Peyer's patch (tissue), 4 donors: Measurements from ENCODE around the gene TMEFF2. TPM values are rescaled to one million over a fixed set of nuclear protein-coding genes. Genes with fewer than 3 reads are reported as not detected.
"Not testable (repeated sequence)": the region's sequence is repeated elsewhere in the genome, so short reads cannot be mapped to it uniquely, and the experiment has no call there.

Source experiments
- DNase-seq, 3 donors: peaks; one replicate each; pipeline ENCODE4 v3.0.0-alpha.2; 2017 to 2019
- H3K27ac ChIP-seq, 4 donors: fragments of 200-600 bp; sonication (generic); one replicate each; pipeline ENCODE4 v1.5.1; 2016 to 2019
- H3K27me3 ChIP-seq, 2 donors: fragments of 200-600 bp; sonication (generic); one replicate each; pipeline ENCODE4 v1.5.1; 2019
- H3K36me3 ChIP-seq, 3 donors: fragments of 200-600 bp; sonication (generic); one replicate each; pipeline ENCODE4 v1.5.1; 2016 to 2019
- H3K4me1 ChIP-seq, 4 donors: fragments of 200-600 bp; sonication (generic); one replicate each; pipeline ENCODE4 v1.5.1; 2016 to 2019
- H3K4me3 ChIP-seq, 4 donors: fragments of 200-600 bp; sonication (generic); 1 replicate in 3 of 4; 2 replicates in 1 of 4; pipeline ENCODE4 v1.5.1; 2016 to 2019; ENCODE audit warnings: mild to moderate bottlenecking in 1 of 4
- H3K9me3 ChIP-seq, 4 donors: fragments of 200-600 bp; sonication (generic); one replicate each; pipeline ENCODE4 v1.5.1; 2016 to 2019; ENCODE audit warnings: mild to moderate bottlenecking in 1 of 4
- POLR2A ChIP-seq, 2 donors: fragments of 450-650 bp; IDR thresholded peaks; one replicate each; pipeline ENCODE4 v1.5.1; 2017; ENCODE audit warnings: antibody characterized with exemption in 2 of 2, mild to moderate bottlenecking in 2 of 2, moderate library complexity in 2 of 2
- total RNA-seq, 4 donors: library from RNA; depleted of rRNA; stranded (reverse); fragments of >200 nt; gene quantifications; one replicate each; pipeline ENCODE4 v1.1.0, GENCODE V29; 2016
- TF ChIP-seq, protein P1 (sequence below), 6 experiments: fragments of 450-650 bp in 4 of 6; fragments of 200-600 bp in 2 of 6; sonication (generic) in 1 of 6; IDR thresholded peaks; one replicate each; pipeline ENCODE4 v1.5.1; 2017 to 2019; ENCODE audit warnings: antibody characterized with exemption in 6 of 6, mild to moderate bottlenecking in 3 of 6, moderate library complexity in 1 of 6

TMEFF2 gene
- total RNA-seq, 4 donors from 2014 or later = 0.35 to 1.6 (median 0.68) TPM

DNA sequence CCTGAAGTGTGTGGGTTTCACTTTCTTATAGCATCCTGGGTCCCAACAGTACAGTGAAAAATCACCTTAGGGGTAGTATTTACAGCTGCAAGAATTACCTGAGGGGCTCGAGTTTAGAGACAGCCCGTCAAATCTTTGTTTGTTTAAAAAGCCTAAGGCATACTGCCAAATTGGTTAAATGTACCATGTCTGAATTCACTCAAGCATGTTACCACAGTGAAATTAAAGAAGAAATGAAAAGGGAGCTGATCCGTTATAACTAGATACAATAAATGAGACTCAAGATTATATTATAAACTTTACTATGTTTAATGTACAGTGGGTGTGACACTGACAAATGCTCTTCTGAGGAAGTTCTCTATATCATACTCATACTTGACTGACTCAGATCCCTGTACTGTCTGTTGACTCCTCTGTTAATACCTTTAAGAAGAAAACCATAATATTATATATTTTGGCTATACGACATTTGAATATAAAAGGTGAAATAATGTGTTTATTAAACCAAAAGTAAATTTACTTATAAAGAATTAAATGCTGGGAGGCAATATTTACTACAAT is 107.3 kb downstream of the TMEFF2 start:
- TF ChIP-seq, protein P1, sequence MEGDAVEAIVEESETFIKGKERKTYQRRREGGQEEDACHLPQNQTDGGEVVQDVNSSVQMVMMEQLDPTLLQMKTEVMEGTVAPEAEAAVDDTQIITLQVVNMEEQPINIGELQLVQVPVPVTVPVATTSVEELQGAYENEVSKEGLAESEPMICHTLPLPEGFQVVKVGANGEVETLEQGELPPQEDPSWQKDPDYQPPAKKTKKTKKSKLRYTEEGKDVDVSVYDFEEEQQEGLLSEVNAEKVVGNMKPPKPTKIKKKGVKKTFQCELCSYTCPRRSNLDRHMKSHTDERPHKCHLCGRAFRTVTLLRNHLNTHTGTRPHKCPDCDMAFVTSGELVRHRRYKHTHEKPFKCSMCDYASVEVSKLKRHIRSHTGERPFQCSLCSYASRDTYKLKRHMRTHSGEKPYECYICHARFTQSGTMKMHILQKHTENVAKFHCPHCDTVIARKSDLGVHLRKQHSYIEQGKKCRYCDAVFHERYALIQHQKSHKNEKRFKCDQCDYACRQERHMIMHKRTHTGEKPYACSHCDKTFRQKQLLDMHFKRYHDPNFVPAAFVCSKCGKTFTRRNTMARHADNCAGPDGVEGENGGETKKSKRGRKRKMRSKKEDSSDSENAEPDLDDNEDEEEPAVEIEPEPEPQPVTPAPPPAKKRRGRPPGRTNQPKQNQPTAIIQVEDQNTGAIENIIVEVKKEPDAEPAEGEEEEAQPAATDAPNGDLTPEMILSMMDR (IDR thresholded peaks at IDR 0.05) = no peak
- TF ChIP-seq POLR2A (IDR thresholded peaks at IDR 0.05) = no peak
- no peak overlapping the region for H3K4me3 ChIP-seq
- H3K27ac ChIP-seq = no peak overlapping the region
- DNase-seq = no peak
- no peaks in the 10 kb centered on the region for H3K36me3 ChIP-seq
- no peaks in the 10 kb centered on the region for H3K9me3 ChIP-seq
- H3K27me3 ChIP-seq = no peaks in the 10 kb centered on the region
- H3K4me1 ChIP-seq = no peaks in the 10 kb centered on the region

DNA sequence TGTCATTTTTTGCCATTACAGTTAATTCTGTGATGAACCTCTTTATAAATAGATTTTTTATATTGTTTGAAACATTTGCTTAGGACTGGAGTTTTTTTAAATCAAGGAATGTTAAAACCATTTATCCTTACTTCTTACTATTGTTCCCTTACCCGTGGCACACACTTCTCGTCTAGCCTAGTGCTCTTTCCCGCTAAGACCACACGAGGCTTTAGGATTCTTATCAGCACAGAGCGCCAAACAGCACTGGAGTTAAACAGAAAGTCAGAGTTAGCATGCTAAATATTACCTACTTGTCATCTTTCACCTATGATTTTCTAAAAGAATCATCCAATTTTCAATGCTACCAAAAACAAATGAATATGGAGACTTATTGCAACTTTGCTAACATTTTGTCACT is 112.6 kb downstream of the TMEFF2 start:
- no peaks in the 10 kb centered on the region for H3K9me3 ChIP-seq
- TF ChIP-seq, protein P1 (IDR thresholded peaks at IDR 0.05) = no peak
- TF ChIP-seq POLR2A (IDR thresholded peaks at IDR 0.05) = no peak
- H3K27ac ChIP-seq = no peak overlapping the region
- no peaks in the 10 kb centered on the region for H3K27me3 ChIP-seq
- no peak for DNase-seq
- no peaks in the 10 kb centered on the region for H3K36me3 ChIP-seq
- no peaks in the 10 kb centered on the region for H3K4me1 ChIP-seq
- H3K4me3 ChIP-seq = no peak overlapping the region

DNA sequence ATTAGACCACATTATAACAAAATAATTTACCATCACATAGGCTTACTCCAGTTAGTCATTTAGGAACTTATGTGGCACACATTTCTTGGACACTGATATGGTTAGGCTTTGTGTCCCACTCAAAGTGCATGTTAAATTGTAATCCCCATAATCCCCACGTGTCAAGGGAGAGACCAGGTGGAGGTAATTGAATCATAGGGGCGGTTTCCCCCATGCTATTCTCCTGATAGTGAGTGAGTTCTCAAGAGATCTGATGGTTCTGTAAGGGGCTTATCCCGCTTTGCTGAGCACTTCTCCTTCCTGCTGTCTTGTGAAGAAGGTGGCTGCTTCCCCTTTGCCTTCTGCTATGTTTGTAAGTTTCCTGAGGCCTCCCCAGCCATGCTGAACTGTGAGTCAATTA is 114.6 kb downstream of the TMEFF2 start:
- H3K9me3 ChIP-seq, H3K36me3 ChIP-seq, DNase-seq, H3K4me1 ChIP-seq, H3K4me3 ChIP-seq, H3K27me3 ChIP-seq, H3K27ac ChIP-seq: not testable (repeated sequence)

DNA sequence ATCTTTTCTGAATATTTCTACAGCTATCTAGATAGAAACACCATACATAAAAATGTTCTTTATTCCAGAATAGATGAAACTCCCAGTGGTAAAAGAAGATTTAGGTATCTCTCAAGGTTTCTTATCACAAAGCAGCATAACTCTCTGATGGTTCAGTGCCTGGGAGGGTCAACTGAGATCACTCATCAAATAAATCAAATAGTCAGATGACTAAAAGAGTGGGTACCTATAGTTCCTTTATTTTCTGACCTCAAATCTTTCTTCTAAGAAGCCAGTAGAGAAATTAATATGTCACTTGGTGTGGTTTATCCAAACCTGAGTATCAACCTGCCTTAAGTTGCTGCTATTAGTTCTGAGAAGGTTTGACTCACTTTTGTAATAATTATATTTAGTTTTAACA is 120.9 kb downstream of the TMEFF2 start:
- H3K9me3 ChIP-seq = no peaks in the 10 kb centered on the region
- no peaks in the 10 kb centered on the region for H3K36me3 ChIP-seq
- H3K4me1 ChIP-seq = no peaks in the 10 kb centered on the region
- no peak overlapping the region for H3K4me3 ChIP-seq
- TF ChIP-seq POLR2A (IDR thresholded peaks at IDR 0.05) = no peak
- TF ChIP-seq, protein P1 (IDR thresholded peaks at IDR 0.05) = no peak
- no peaks in the 10 kb centered on the region for H3K27me3 ChIP-seq
- DNase-seq = no peak
- H3K27ac ChIP-seq = no peak overlapping the region

DNA sequence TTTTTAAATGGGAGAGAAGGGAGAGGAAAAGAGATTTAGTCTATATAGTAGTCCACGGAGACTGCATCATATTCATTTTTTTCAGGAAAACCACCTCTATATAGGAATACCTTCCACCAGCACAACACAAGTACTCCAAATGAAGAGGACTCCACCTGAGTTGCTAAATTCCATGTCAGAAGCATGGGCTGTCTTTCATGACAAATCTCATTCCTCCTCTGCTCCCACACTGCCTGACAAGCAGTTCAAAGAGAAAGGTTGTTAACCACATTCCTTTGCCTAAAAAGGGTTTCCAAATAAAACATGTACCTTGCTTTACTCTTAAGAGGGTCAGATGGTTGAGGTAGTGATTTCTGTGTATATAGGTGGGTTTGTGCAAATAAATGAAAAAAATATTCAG is 122.0 kb downstream of the TMEFF2 start:
- no peaks in the 10 kb centered on the region for H3K27me3 ChIP-seq
- H3K27ac ChIP-seq = no peak overlapping the region
- no peaks in the 10 kb centered on the region for H3K36me3 ChIP-seq
- no peak overlapping the region for H3K4me3 ChIP-seq
- H3K9me3 ChIP-seq = no peaks in the 10 kb centered on the region
- no peaks in the 10 kb centered on the region for H3K4me1 ChIP-seq
- no peak for DNase-seq
- TF ChIP-seq, protein P1 (IDR thresholded peaks at IDR 0.05) = no peak
- no peak for TF ChIP-seq POLR2A (IDR thresholded peaks at IDR 0.05)

DNA sequence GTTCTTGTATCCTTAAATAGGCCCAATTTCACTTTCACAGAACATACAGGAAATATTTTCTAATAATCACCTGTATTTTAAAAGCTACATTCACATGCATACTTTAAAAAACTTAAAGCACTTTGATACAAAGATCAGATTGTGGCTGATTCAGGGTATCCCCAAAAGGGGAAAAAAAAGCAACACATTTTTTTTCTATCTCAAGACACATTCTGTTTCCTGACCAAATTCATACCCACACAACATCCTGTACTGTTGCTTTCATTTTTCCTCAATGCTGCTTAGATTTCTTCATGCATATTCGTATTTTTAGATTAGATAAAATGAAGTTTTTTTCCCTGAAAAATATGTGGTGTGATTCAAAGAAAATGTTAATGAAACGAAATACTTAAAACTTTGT is 122.5 kb downstream of the TMEFF2 start:
- Histone ChIP-seq H3K9me3 (no peaks in the 10 kb centered on the region), H3K4me1 (no peaks in the 10 kb centered on the region), H3K27me3 (no peaks in the 10 kb centered on the region), H3K4me3 (no peak overlapping the region), H3K27ac (no peak overlapping the region), H3K36me3 (no peaks in the 10 kb centered on the region)
- TF ChIP-seq POLR2A (IDR thresholded peaks at IDR 0.05) = no peak
- TF ChIP-seq, protein P1 (IDR thresholded peaks at IDR 0.05) = no peak
- DNase-seq = no peak
